GM12878 (cell line): ENCODE data around the gene FAM221B. TPM values are rescaled to one million over a fixed set of nuclear protein-coding genes. Genes with fewer than 3 reads are reported as not detected.

ENCODE experiments used
- ATF2 ChIP-seq: IDR thresholded peaks from 2 replicates; pipeline ENCODE4 v1.6.1; 2012; ENCODE audit warnings: low read length, inconsistent platforms
- BCL11A ChIP-seq: IDR thresholded peaks from 2 replicates; pipeline ENCODE4 v1.6.1; 2011; ENCODE audit warnings: low read depth, low read length
- CHD1 ChIP-seq: IDR thresholded peaks from 2 replicates; pipeline ENCODE4 v1.6.1; 2012; ENCODE audit warnings: low read depth, low read length, improper control_type of control experiment
- DPF2 ChIP-seq: fragments of 450-650 bp; IDR thresholded peaks from 2 replicates; pipeline ENCODE4 v1.6.1; 2017; ENCODE audit warnings: mild to moderate bottlenecking
- HDAC2 ChIP-seq: fragments of 200-600 bp; sonication (generic); IDR thresholded peaks from 2 replicates; pipeline ENCODE4 v1.6.1; 2017
- LARP7 ChIP-seq: fragments of 450-650 bp; IDR thresholded peaks from 2 replicates; pipeline ENCODE4 v1.6.1; 2017; ENCODE audit warnings: mild to moderate bottlenecking
- SMAD5 ChIP-seq: IDR thresholded peaks from 2 replicates; pipeline ENCODE4 v1.6.1; 2016; ENCODE audit warnings: antibody characterized with exemption, low read depth
- ZNF207 ChIP-seq: fragments of 450-650 bp; IDR thresholded peaks from 2 replicates; pipeline ENCODE4 v1.6.1; 2014; ENCODE audit warnings: antibody characterized with exemption, mild to moderate bottlenecking, borderline replicate concordance
- polyA plus RNA-seq, 11 experiments: library from polyadenylated mRNA; depleted of rRNA in 4 of 11; unstranded in 6 of 11; stranded (reverse) in 5 of 11; fragments of >200 nt; fragmentation: Nextera tagmentation in 4 of 11; fragmentation: Illumina TruSeq in 1 of 11; extraction: Ambion mirVana in 4 of 11; extraction: Trizol in 1 of 11; gene quantifications; 1 replicate in 1 of 11; 2 replicates in 10 of 11; pipeline versions ENCODE4 v1.2.1 to v1.2.3, GENCODE V29; 2011 to 2016; ENCODE audit warnings: inconsistent platforms in 2 of 11, missing spikeins in 2 of 11, low read depth in 1 of 11
- total RNA-seq, 4 experiments: library from RNA; depleted of rRNA in 3 of 4; stranded (reverse); fragments of >200 nt in 3 of 4; fragmentation: Illumina TruSeq in 1 of 4; extraction: Trizol in 1 of 4; gene quantifications; 2 replicates each; pipeline versions ENCODE4 v1.2.1 to v1.2.3, GENCODE V29; 2013 to 2021
- TF ChIP-seq, protein P1 (sequence below): fragments of 450-650 bp; conservative IDR thresholded peaks from 2 replicates; pipeline ENCODE4 v1.6.1; 2017; ENCODE audit warnings: mild to moderate bottlenecking, moderate library complexity
- TF ChIP-seq, protein P2 (sequence below): fragments of 450-650 bp; IDR thresholded peaks from 2 replicates; pipeline ENCODE4 v1.6.1; 2016; ENCODE audit warnings: mild to moderate bottlenecking

Gene FAM221B
- total and polyA plus RNA-seq, 10 of the 15 experiments (the other 5 are each of a cell fraction or from before 2014, with no cell fraction given), result 0.02 to 0.12 (median 0.04) TPM; not detected in 5

GRCh38 chr9:35814106-35814840 is 14.3 kb downstream of the FAM221B start (continued):
- TF ChIP-seq ATF2 (0 out of 2 replicates have a peak, but pooled peaks have one; percentile 16), SMAD5 (no peak), CHD1 (no peak), DPF2 (0 out of 2 replicates have a peak, but pooled peaks have one; percentile 78), LARP7 (peak; percentile 81; the same call in 1 of the 2 replicates), BCL11A (no peak), HDAC2 (0 out of 2 replicates have a peak, but pooled peaks have one; percentile 44), ZNF207 (0 out of 2 replicates have a peak, but pooled peaks have one; percentile 47)
- TF ChIP-seq, protein P1, sequence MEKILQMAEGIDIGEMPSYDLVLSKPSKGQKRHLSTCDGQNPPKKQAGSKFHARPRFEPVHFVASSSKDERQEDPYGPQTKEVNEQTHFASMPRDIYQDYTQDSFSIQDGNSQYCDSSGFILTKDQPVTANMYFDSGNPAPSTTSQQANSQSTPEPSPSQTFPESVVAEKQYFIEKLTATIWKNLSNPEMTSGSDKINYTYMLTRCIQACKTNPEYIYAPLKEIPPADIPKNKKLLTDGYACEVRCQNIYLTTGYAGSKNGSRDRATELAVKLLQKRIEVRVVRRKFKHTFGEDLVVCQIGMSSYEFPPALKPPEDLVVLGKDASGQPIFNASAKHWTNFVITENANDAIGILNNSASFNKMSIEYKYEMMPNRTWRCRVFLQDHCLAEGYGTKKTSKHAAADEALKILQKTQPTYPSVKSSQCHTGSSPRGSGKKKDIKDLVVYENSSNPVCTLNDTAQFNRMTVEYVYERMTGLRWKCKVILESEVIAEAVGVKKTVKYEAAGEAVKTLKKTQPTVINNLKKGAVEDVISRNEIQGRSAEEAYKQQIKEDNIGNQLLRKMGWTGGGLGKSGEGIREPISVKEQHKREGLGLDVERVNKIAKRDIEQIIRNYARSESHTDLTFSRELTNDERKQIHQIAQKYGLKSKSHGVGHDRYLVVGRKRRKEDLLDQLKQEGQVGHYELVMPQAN, result peak; percentile 84
- TF ChIP-seq, protein P2, sequence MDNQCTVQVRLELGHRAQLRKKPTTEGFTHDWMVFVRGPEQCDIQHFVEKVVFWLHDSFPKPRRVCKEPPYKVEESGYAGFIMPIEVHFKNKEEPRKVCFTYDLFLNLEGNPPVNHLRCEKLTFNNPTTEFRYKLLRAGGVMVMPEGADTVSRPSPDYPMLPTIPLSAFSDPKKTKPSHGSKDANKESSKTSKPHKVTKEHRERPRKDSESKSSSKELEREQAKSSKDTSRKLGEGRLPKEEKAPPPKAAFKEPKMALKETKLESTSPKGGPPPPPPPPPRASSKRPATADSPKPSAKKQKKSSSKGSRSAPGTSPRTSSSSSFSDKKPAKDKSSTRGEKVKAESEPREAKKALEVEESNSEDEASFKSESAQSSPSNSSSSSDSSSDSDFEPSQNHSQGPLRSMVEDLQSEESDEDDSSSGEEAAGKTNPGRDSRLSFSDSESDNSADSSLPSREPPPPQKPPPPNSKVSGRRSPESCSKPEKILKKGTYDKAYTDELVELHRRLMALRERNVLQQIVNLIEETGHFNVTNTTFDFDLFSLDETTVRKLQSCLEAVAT, result 0 out of 2 replicates have a peak, but pooled peaks have one; percentile 19
